ENCODE measurements around the gene ZNF691. TPM values are rescaled to one million over a fixed set of nuclear protein-coding genes. Genes with fewer than 3 reads are reported as not detected.
"Not testable (repeated sequence)": the region's sequence is repeated elsewhere in the genome, so short reads cannot be mapped to it uniquely, and the experiment has no call there.

ZNF691 gene
- total and polyA plus RNA-seq, 2 experiments from 2014 or later, result 6.9 to 8.6 TPM

DNA sequence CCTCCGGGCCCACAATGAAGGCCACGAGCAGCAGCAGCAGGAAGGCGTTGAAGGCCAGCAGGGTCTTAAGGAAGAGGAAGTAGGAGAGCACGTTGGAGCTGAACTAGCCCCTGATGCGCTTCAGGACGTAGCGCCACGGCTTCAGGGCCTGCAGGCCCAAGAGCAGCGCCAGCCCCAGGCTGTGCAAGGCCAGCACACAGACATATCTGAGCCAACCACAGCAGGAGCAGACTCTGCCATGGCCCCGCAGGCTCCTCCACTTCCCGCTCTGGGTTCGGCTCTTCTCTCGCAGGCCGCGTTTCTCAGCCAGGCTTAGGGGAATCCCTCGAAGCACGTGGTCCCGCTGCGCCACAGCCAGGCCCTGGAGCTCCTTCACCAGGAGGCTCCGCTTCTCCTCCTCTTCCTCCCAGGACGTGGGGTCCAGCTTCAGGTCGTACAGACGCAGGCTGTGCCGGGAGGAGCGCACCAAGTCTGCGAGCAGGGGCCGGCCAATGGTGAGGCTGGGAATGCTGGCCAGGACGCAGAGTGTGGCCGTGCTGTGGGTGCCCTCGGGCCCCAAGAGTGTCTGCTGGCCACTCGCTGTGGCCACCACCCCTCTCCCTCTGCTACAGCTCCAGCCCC is 41.7 kb downstream of the ZNF691 start:
- Histone ChIP-seq H3K9me2 (replicated peaks; ENCODE audit: insufficient read depth) (no peaks in the 10 kb centered on the region), H3K9me3 (ENCODE audit: low read depth) (no peaks in the 10 kb centered on the region), H2AFZ (no peak overlapping the region), H3K4me2 (no peak overlapping the region), H3K79me2 (no peaks in the 10 kb centered on the region), H4K20me1 (ENCODE audit: insufficient read depth, poor library complexity, severe bottlenecking) (no peaks in the 10 kb centered on the region), H3K27ac (no peak overlapping the region), H3K4me1 (ENCODE audit: insufficient read depth) (no peaks in the 10 kb centered on the region), H3K36me3 (replicated peaks; ENCODE audit: insufficient read depth, low read depth) (no peaks in the 10 kb centered on the region), H3K27me3 (no peaks in the 10 kb centered on the region), H3K4me3 (no peak overlapping the region)
- no peak for DNase-seq (ENCODE audit: low spot score)
- WGBS (ENCODE audit: low lambda C conversion rate, missing lambda C conversion rate), result 95% methylated on average over 29 of the region's 31 CpGs
- TF ChIP-seq, protein P1, sequence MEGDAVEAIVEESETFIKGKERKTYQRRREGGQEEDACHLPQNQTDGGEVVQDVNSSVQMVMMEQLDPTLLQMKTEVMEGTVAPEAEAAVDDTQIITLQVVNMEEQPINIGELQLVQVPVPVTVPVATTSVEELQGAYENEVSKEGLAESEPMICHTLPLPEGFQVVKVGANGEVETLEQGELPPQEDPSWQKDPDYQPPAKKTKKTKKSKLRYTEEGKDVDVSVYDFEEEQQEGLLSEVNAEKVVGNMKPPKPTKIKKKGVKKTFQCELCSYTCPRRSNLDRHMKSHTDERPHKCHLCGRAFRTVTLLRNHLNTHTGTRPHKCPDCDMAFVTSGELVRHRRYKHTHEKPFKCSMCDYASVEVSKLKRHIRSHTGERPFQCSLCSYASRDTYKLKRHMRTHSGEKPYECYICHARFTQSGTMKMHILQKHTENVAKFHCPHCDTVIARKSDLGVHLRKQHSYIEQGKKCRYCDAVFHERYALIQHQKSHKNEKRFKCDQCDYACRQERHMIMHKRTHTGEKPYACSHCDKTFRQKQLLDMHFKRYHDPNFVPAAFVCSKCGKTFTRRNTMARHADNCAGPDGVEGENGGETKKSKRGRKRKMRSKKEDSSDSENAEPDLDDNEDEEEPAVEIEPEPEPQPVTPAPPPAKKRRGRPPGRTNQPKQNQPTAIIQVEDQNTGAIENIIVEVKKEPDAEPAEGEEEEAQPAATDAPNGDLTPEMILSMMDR (IDR thresholded peaks at IDR 0.05; ENCODE audit: poor library complexity), result no peak
- TF ChIP-seq EZH2phosphoT487 (IDR thresholded peaks at IDR 0.05; ENCODE audit: low read depth, severe bottlenecking, unreplicated experiment), result no peak
- TF ChIP-seq EZH2 (IDR thresholded peaks at IDR 0.05; ENCODE audit: borderline replicate concordance), result no peak

DNA sequence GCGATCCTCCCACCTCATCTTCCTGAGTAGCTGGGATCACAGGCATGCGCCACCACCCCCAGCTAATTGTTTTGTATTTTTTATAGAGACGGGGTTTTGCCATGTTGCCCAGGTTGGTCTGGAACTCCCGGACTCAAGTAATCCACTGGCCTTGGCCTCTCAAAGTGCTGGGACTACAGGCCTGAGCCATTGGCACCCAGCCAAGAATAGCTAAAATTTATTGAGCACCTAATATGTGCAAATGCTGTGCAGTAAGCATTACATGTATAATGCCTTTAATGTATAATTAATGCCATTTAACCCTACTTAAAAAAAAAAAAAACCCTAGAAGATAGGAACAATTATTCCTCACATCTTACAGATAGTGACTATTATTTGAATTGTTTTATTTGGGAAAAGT is 42.9 kb downstream of the ZNF691 start:
- Histone ChIP-seq H4K20me1 (ENCODE audit: insufficient read depth, poor library complexity, severe bottlenecking) (no peaks in the 10 kb centered on the region), H3K9me2 (replicated peaks; ENCODE audit: insufficient read depth) (no peaks in the 10 kb centered on the region), H3K79me2 (no peaks in the 10 kb centered on the region), H3K36me3 (replicated peaks; ENCODE audit: insufficient read depth, low read depth) (no peaks in the 10 kb centered on the region), H3K9me3 (ENCODE audit: low read depth) (no peaks in the 10 kb centered on the region), H3K27ac (no peak overlapping the region), H3K27me3 (no peaks in the 10 kb centered on the region), H2AFZ (no peak overlapping the region), H3K4me2 (no peak overlapping the region), H3K4me1 (ENCODE audit: insufficient read depth) (no peaks in the 10 kb centered on the region), H3K4me3 (no peak overlapping the region)
- no peak for DNase-seq (ENCODE audit: low spot score)
- TF ChIP-seq EZH2phosphoT487 (IDR thresholded peaks at IDR 0.05; ENCODE audit: low read depth, severe bottlenecking, unreplicated experiment) (no peak), EZH2 (IDR thresholded peaks at IDR 0.05; ENCODE audit: borderline replicate concordance) (no peak)
- TF ChIP-seq, protein P1 (IDR thresholded peaks at IDR 0.05; ENCODE audit: poor library complexity), result no peak
- 60% methylated on average over 4 of the region's 4 CpGs for WGBS (ENCODE audit: low lambda C conversion rate, missing lambda C conversion rate)

DNA sequence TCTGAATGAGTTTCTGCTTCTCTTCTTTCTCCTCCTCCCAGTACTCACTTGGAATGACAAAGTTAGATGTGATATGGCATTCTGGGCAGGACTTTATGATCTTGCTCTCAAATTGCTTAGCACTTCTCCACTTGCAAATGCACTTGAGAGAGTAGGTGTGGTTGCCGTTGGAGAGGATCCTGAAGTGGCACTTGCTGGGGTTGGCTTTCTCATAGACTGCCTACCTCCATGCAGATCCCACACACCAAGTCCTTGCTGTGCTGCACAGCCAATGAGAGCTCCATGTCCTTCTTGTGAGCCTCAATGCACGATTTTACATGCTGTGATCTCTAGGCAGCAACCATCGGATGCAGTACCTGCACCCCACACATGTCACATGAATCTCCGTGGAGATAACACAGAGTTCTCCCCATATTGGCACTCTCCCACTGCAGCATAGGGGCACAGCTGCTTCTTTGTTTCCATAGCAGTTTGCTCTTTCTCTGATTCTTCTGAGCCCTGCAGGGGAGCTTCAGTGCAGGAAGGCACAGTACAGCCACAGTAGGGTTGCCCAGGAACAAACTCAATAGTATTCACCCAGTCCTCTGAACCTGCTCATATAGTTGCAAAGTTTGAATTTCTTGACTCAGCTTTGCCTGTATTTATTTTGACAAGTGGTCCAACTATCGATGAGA is 45.2 kb downstream of the ZNF691 start:
- Histone ChIP-seq H3K4me1 (ENCODE audit: insufficient read depth) (no peaks in the 10 kb centered on the region), H3K4me2 (no peak overlapping the region), H3K36me3 (replicated peaks; ENCODE audit: insufficient read depth, low read depth) (no peaks in the 10 kb centered on the region), H2AFZ (no peak overlapping the region), H3K4me3 (no peak overlapping the region), H3K79me2 (no peaks in the 10 kb centered on the region), H3K9me3 (ENCODE audit: low read depth) (no peaks in the 10 kb centered on the region), H3K27me3 (no peaks in the 10 kb centered on the region), H4K20me1 (ENCODE audit: insufficient read depth, poor library complexity, severe bottlenecking) (no peaks in the 10 kb centered on the region), H3K9me2 (replicated peaks; ENCODE audit: insufficient read depth) (no peaks in the 10 kb centered on the region), H3K27ac (no peak overlapping the region)
- no peak for DNase-seq (ENCODE audit: low spot score)
- TF ChIP-seq, protein P1 (IDR thresholded peaks at IDR 0.05; ENCODE audit: poor library complexity), result no peak
- no peak for TF ChIP-seq EZH2 (IDR thresholded peaks at IDR 0.05; ENCODE audit: borderline replicate concordance)
- no peak for TF ChIP-seq EZH2phosphoT487 (IDR thresholded peaks at IDR 0.05; ENCODE audit: low read depth, severe bottlenecking, unreplicated experiment)
- WGBS (ENCODE audit: low lambda C conversion rate, missing lambda C conversion rate), result 63% methylated on average over 5 of the region's 5 CpGs

DNA sequence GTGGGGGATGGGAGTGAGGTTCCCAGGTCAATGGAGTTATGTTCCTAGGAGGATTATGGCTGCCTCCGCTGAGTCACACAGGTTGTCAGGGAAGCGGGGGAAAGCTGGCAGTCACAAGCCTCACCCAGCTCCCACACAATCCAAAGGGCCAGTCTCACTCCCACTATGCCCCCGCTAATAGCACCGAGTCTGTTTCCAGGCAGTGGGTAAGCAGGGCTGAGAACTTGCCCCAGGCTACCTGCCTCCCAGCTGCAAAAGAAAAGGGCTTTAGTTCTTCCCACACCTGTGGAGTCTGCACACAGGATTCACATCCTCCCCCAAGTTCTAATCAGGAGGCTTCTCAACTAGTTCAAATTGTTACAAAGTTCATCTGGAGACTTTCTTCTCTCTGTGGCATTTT is 53.5 kb downstream of the ZNF691 start:
- H3K4me2 ChIP-seq; H3K79me2 ChIP-seq; H3K9me2 ChIP-seq (replicated peaks; ENCODE audit: insufficient read depth); H3K4me1 ChIP-seq (ENCODE audit: insufficient read depth); DNase-seq (ENCODE audit: low spot score); H2AFZ ChIP-seq; H3K9me3 ChIP-seq (ENCODE audit: low read depth); H3K4me3 ChIP-seq; H3K27ac ChIP-seq; H3K27me3 ChIP-seq; H3K36me3 ChIP-seq (replicated peaks; ENCODE audit: insufficient read depth, low read depth); H4K20me1 ChIP-seq (ENCODE audit: insufficient read depth, poor library complexity, severe bottlenecking): not testable (repeated sequence)
- WGBS (ENCODE audit: low lambda C conversion rate, missing lambda C conversion rate), result 89% methylated on average over 4 of the region's 4 CpGs
